M059J (cell line): ENCODE data around the gene PGLYRP4. TPM values are rescaled to one million over a fixed set of nuclear protein-coding genes. Genes with fewer than 3 reads are reported as not detected.

Source experiments
- DNase-seq: peaks from one replicate; pipeline ENCODE4 v3.0.0-alpha.2; 2012; ENCODE audit warnings: low read depth
- total RNA-seq: library from RNA; depleted of rRNA; stranded (reverse); fragments of >200 nt; shearing (Covaris generic); gene quantifications from 2 replicates; pipeline ENCODE4 v1.2.3, GENCODE V29; 2014

The PGLYRP4 gene
- total RNA-seq, 1 experiment from 2014 or later: not detected

DNA sequence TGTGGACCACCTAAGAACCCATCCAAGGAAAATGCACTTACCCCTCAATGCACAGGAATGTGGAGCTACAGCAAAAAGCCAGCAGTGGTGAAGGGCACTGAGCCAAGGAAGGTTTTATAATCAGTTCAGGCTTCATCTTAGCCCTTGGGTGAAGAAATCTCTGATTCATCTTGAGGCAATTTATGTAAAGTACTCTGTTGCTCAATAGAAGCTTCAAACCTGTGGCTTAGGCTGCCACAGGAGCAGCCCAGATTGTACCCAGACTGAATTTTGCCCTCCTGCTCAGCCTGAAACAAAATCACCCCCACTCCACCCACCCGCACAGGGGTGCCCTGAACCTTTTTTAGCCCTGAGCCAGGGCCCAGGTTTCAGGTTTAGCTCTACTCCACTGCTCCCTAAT lies 26.9 kb upstream of the PGLYRP4 start, which contains the start of gene S100A12:
Gene S100A12 (minus strand): TSS at position 111 of the 400 bp plus-strand sequence. CDS start 1,029 bp downstream, outside the sequence.
- peak; percentile 84 for DNase-seq

DNA sequence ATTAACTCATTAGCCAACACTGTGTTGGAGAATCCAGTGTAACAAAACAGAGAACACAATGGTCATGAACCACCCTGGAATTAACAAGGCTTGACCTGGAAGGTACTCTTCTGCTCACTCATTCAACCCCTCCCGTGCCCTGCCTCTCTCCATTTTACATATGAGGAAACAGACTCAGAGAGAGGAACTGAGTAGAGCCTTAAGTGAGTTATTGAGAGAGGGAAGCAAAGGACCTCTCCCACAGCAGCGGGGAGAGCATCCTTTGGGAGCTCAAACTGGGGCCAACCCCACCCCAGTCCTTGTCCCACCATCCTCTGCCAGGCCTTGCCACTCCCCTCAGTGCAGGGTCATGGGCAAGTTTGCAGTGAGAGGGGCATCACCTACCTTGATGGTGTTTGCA lies 25.4 kb upstream of the PGLYRP4 start:
- DNase-seq: no peak

DNA sequence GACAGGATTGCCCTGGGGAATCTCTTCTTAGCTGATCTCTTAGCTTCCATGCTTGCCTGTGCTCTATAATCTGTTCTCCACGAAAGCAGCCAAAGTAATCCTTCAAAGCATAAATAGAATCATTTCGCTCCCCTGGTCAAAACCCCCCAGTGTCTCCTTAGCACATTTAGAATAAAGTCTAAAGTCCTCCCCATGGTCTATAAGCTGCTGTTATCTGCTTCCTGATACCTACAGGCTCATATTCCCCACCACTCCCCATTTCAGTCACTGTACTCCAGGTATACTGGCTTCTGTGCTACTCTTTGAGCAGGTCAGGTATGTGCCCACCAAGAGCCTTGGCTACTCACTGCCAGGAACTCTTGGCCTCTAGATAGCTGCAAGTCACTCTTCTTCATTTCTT lies 23.9 kb upstream of the PGLYRP4 start:
- no peak for DNase-seq

DNA sequence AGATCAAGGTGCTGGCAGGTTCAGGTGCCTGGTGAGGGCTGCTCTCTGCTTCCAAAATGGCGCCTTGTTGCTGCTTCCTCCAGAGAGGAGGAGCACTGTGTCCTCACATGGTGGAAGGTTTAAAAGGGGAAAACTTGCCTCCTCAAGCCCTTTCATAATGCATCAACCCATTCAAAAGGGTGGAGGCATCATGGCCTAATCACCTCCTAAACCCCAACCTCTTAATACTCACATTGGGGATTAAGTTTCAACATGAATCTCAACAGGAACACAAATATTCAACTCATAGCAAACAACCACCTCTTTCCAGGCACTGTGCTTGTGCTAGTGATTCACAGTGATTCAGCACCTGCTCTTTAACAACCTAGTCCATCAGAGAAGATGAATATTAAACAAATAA lies 22.6 kb upstream of the PGLYRP4 start:
- DNase-seq: no peak

- no peak for DNase-seq
Observed at GRCh38 chr1:153370146-153370545, 21.5 kb upstream of the PGLYRP4 start.

DNA sequence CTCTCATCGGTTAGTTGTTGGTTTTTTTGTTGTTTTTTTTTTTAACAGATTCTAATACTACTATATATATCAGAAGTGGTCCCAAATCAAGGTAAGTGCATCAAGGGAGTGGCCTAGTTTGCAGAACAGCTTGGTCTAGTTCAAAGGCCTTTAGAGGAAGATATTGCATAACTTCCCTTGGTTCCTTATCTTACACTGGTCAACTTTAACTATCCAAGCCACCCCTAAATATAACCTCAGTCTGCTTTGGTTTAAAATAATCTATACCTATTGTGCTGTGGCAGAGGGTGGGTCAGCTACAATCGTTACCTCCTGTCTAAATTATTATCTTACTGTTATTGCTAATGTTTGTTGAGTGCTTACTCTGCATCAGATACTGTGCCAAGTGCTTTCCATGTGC lies 19.9 kb upstream of the PGLYRP4 start:
- DNase-seq: no peak

- no peak for DNase-seq
Observed at GRCh38 chr1:153367090-153367489, 18.4 kb upstream of the PGLYRP4 start.

DNA sequence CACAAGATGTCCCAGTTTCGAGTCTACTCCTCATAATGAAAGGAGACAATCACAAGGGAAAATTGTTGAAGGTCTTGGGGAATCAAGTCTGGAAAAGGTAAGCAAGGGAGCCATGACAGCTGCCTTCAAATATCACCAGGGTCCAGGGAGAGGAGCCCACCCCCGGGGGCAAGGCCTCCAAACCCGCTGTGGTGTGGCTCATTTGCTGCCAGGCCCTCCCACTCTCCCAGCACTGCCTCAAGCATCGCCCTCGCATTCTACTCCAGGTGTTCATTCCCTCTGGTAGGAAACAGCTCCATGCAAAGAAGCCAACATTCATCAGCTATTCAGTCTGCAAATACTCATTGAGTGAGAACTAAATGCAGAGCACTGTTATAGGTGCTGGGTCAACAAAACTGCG lies 17.6 kb upstream of the PGLYRP4 start:
- DNase-seq: no peak

DNA sequence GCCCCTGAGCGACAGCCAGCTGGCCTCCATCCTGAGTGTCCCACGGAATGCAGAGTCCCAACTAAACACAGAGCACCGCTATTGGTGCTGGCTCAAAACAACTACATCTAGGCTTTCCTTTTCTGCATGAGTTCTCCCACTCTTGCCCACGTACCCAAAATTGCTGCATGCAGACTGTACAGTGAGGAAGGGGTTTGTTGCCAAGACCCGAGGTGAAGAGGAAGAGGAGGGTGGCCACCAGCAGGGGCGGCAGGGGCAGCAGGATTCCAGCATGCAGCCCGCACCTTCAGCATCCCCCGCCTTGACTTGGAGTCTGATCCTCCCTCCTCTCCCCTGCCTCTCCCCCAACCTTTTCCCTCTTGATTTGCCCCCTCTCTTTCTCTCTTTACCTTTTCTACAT lies 17.1 kb upstream of the PGLYRP4 start:
- DNase-seq: no peak

DNA sequence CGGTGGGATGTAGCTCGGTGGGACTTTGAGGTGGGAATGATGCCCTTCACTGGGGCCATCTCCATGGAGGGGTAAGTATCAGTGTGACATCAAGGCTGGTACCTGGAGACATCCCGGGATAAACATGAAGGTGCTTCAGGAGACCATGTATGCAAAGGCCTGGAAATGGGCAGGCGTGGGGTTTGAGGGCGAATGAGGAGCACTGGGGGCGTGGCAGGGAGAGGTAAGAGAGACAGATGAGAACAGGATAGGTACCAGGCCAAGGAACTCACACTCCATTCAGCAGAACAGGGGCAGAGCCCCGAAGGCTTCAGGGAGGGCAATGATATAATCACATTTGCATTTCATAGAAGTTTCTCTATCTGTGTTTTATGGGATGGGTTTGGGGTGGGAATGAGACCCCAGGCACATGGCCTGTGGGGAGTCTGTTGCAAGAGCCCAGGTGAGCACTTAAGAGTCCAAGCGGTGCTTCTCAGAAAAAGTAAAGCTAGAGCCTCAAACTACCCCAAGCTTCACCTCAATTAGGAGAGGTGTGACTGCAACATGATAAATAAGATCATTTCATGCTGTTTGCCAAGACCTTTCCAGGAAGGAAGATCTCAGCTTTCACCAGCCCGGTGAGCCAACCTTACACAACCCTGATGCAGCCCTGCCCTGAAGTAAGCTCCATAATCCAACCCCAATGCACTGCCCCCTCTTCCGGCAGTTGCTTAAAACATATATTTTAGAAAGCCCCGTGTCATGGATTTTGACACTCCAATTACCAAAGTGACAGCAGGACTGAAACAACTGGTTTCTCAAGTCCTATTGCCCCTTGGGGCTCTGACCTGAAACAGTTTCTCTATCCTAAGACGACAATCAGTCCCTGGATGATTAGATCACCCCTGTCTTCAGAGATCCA lies 16.4 kb upstream of the PGLYRP4 start:
- no peak for DNase-seq

- DNase-seq: no peak
Observed at GRCh38 chr1:153364156-153364555, 15.5 kb upstream of the PGLYRP4 start.

DNA sequence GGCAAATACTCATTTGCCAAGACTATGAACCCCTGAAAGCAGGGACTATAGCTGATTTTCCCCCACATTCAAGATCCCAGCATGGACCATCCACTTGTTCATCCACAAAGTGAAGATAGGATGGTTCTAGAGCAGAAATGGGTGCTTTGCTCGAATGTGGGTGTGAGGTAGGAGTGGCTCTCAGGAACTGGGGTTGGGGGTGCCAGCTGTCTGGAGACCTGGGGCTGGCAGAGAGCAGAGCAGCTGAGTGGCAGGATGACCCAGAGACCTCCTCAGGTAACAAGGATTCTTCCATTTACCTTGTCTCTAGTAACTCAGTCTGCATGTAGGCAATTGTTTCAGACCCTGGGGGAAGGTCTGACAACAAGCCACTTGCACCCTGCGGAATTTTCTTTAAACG lies 15.0 kb upstream of the PGLYRP4 start:
- no peak for DNase-seq

- DNase-seq: no peak
Observed at GRCh38 chr1:153362187-153362775, 13.6 kb upstream of the PGLYRP4 start.

DNA sequence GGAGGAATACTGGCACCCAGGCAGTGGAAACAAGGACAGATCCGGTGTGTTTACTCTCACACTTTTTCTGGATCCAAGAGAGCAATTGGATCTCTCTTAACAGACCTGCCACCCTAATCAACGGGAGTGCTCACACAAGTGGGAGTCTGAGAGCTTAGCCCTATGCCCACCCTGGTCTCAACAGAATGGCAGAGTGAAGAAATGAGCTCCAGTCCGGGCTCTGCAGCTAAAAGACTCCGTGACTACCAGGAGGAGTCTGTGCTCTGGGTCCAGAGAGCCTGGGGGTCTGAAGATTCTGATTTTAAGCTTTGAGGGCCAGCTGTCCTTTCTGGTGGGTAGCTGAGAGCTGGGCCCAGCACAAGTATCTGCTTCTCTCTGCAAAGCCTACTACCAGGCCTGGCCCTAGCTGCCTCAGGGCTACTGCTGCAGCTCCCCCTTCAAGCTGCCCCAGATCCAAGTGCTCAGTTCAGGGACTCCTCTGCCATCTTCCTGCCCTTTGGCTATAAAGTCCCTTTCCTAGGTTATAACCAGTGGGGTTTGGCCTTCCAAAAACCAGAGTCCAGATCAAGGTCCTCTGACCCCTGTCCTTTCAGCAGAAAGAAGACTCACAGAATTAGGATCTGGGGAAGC lies 13.0 kb upstream of the PGLYRP4 start:
- DNase-seq: no peak

- DNase-seq: no peak
Observed at GRCh38 chr1:153360592-153361479, 12.2 kb upstream of the PGLYRP4 start.

GRCh38 chr1:153360190-153360589 lies 11.5 kb upstream of the PGLYRP4 start:
- DNase-seq: no peak

DNA sequence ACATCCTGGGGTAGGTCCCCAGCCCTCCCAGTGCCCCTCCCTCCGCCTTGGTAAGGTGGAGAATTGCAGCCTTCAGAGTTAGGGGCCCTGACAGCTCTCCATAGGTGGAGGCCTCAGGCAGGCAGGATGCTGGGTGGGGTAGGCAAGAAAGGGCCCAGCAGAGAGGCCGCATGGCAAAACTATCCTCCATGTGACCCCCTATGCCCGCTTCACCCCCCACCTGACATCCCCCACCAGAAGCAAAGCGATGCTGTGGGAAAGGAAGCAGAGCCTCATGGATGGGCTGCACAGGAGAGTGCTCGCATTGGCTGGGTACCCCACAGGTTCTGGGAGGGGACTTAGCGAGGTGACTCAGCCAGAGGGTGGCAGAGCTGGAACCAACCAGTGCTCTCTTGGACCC lies 10.6 kb upstream of the PGLYRP4 start:
- DNase-seq: no peak

GRCh38 chr1:153358691-153358975 lies 10.0 kb upstream of the PGLYRP4 start:
- no peak for DNase-seq

DNA sequence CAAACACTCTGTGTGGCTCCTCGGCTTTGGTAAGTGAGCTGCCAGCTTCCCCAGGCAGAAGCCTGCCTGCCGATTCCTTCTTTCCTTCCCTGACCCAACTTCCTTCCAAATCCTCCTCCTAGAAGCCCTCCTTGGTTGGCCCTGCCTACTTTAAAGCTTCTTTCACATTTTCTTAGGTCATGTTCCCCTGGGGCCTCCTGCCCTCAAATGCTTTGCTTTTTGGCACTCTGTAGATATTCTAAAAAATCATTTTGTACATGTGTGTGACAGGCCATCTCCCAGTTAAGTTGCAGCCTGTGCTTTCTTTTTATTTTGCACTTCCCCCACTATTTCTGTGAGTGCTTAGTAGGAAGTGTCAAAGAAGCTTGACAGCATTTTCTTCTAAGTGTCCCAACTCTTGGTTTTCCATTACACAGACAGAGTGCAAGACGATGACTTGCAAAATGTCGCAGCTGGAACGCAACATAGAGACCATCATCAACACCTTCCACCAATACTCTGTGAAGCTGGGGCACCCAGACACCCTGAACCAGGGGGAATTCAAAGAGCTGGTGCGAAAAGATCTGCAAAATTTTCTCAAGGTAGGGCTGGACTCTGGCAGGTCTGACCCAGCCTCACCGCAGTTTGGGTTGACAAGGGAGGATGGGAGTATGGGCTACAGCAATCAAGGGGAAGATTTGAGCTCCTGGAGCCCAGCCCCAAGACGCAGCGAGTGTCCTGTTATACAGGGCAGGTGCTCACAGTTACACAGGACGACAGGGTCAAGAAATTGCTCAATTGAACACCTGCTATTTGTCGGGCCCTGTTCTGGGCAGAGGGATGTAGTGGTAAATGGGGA lies 9.4 kb upstream of the PGLYRP4 start, which contains the start of gene S100A9:
Gene S100A9 (plus strand): TSS at position 2 of the 838 bp plus-strand sequence. CDS start 430 bp downstream, at position 432.
- no peak for DNase-seq

DNA sequence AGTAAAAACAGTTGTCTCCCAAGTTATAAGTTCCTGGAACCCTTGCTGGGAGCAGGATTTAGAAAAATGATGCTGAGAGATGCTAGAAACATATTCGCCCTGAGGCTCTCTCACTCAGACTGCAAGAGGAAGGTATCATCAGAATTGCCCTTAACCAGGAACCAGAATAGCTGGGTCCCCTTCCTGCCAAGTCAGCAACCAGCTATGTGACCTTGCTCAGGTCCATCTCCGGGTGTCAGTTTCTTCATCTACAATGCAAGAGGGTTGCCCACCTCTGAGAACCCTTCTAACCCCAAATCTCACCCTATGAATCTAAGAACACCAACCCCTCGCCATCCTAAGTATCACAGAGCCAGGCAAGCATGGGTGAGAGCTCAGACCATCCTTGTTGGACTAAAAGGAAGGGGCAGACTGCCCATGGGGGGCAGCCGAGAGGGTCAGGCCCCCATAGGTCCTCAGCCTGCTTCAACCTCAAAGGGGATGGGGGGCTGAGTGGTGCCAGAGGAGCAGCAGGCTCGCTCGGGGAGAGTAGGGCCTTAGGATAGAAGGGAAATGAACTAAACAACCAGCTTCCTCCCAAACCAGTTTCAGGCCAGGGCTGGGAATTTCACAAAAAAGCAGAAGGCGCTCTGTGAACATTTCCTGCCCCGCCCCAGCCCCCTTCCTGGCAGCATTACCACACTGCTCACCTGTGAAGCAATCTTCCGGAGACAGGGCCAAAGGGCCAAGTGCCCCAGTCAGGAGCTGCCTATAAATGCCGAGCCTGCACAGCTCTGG lies 8.6 kb upstream of the PGLYRP4 start:
- no peak for DNase-seq
